ENCODE results near the gene FUNDC2.

DNA sequence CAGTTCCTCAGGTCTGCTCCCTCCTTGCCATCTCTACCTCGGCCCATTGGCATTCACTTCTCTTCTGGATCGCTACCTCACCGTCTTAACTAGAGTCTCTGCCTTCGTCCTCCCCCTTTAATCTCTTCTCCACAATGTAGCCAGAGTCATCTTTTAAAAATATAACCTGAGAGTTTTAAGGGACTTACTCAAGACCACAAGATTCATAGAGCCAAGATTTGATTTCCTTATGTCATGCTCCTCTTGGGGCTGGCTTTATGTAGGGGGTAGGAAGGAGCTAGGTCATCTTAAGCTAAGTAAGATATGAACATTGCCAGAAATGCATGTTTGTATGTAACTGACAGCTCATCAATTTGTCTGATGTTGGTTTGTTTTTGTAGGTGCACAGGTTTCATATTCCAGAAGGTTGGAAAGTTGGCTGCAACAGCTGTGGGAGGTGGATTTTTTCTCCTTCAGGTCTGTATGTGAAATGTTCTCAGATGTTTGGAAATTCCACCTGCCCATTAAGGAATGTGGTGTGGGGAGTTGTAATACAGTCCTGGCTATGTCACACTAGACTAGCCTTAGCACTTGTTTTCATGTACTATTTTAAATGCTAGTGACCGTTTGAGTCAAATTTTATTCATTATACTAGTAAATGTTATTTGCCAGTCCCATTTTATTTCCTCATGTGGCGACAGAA, 19.6 kb downstream of the FUNDC2 start:
- TF ChIP-seq, protein P1, sequence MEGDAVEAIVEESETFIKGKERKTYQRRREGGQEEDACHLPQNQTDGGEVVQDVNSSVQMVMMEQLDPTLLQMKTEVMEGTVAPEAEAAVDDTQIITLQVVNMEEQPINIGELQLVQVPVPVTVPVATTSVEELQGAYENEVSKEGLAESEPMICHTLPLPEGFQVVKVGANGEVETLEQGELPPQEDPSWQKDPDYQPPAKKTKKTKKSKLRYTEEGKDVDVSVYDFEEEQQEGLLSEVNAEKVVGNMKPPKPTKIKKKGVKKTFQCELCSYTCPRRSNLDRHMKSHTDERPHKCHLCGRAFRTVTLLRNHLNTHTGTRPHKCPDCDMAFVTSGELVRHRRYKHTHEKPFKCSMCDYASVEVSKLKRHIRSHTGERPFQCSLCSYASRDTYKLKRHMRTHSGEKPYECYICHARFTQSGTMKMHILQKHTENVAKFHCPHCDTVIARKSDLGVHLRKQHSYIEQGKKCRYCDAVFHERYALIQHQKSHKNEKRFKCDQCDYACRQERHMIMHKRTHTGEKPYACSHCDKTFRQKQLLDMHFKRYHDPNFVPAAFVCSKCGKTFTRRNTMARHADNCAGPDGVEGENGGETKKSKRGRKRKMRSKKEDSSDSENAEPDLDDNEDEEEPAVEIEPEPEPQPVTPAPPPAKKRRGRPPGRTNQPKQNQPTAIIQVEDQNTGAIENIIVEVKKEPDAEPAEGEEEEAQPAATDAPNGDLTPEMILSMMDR (IDR thresholded peaks at IDR 0.05), result no peak
- no peak for TF ChIP-seq POLR2A (IDR thresholded peaks at IDR 0.05)
- TF ChIP-seq EP300 (IDR thresholded peaks at IDR 0.05), result no peak
- no peak for TF ChIP-seq POLR2AphosphoS5 (IDR thresholded peaks at IDR 0.05)
